H1 (cell line): ENCODE data around the gene ADA. TPM values are rescaled to one million over a fixed set of nuclear protein-coding genes. Genes with fewer than 3 reads are reported as not detected.

Experiments
- POU5F1 ChIP-seq: IDR thresholded peaks from 2 replicates; pipeline ENCODE4 v1.6.1; 2011; ENCODE audit warnings: low read depth, mild to moderate bottlenecking, low read length, moderate library complexity
- RFX5 ChIP-seq: IDR thresholded peaks from 2 replicates; pipeline ENCODE4 v1.6.1; 2011; ENCODE audit warnings: low read depth, low read length, improper control_type of control experiment, borderline replicate concordance
- TAF7 ChIP-seq: optimal IDR thresholded peaks from 2 replicates; pipeline ENCODE3; 2011; ENCODE audit warnings: low read depth, mild to moderate bottlenecking, inconsistent platforms, low read length, moderate library complexity, borderline replicate concordance
- TEAD4 ChIP-seq: IDR thresholded peaks from 2 replicates; pipeline ENCODE4 v1.6.1; 2012; ENCODE audit warnings: low read depth, low read length, inconsistent platforms, mixed read lengths
- polyA plus RNA-seq, 7 experiments: library from polyadenylated mRNA; depleted of rRNA in 3 of 7; stranded (reverse) in 5 of 7; unstranded in 2 of 7; fragments of >200 nt in 5 of 7; fragments of 200-250 nt in 2 of 7; gene quantifications; 1 replicate in 5 of 7; 2 replicates in 1 of 7; 4 replicates in 1 of 7; pipeline versions ENCODE4 v1.2.1 to v1.2.3, GENCODE V29; 2011 to 2013; ENCODE audit warnings: missing spikeins in 2 of 7, mixed read lengths in 2 of 7
- total RNA-seq: library from RNA; stranded (reverse); fragmentation: NEBNext Ultra II Directional; extraction: Animal tissue kit (Norgen Biotek cat#: 25700); gene quantifications from 2 replicates; pipeline ENCODE4 v1.2.1, GENCODE V29; 2021
- TF ChIP-seq, protein P1 (sequence below), 3 experiments: IDR thresholded peaks; 1 replicate in 2 of 3; 2 replicates in 1 of 3; pipeline versions ENCODE4 v1.5.1 to v1.6.1; 2011; ENCODE audit warnings: low read length in 3 of 3, mild to moderate bottlenecking in 3 of 3, inconsistent platforms in 2 of 3, low read depth in 1 of 3, moderate library complexity in 1 of 3; ENCODE audit not compliant: insufficient read depth in 1 of 3; ENCODE audit errors: control extremely low read depth in 1 of 3

ADA gene
- total and polyA plus RNA-seq, 2 of the 8 experiments (the other 6 are each of a cell fraction or from before 2014, with no cell fraction given), result 19.9 to 32.8 TPM

DNA sequence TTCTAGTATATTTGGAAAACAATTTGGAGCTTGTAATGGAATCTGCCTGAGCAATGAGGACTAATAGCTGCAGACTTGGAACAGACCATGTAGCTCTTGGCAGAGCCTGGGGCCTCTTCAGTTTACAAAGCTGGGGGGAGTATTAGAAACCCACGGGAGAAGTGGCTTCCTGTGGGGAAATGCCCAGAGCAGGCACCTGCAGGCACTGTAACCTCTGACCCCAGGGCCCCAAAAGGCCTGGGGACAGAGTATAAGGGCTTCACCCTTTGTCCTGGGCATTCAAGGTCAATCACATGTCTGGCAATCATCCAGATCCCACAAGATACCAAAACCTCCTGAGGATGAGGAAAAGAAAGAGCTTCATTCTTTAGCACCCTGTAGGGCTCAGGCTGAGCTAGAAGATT lies 49.7 kb downstream of the ADA start (continued):
- TF ChIP-seq, protein P1, sequence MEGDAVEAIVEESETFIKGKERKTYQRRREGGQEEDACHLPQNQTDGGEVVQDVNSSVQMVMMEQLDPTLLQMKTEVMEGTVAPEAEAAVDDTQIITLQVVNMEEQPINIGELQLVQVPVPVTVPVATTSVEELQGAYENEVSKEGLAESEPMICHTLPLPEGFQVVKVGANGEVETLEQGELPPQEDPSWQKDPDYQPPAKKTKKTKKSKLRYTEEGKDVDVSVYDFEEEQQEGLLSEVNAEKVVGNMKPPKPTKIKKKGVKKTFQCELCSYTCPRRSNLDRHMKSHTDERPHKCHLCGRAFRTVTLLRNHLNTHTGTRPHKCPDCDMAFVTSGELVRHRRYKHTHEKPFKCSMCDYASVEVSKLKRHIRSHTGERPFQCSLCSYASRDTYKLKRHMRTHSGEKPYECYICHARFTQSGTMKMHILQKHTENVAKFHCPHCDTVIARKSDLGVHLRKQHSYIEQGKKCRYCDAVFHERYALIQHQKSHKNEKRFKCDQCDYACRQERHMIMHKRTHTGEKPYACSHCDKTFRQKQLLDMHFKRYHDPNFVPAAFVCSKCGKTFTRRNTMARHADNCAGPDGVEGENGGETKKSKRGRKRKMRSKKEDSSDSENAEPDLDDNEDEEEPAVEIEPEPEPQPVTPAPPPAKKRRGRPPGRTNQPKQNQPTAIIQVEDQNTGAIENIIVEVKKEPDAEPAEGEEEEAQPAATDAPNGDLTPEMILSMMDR (IDR thresholded peaks at IDR 0.05; ENCODE audit: control extremely low read depth in 1 of 3, insufficient read depth in 1 of 3, low read depth in 1 of 3, low read length in 3 of 3), result no peak
- TF ChIP-seq RFX5, result no peak
- no peak for TF ChIP-seq POU5F1
- no peak for TF ChIP-seq TEAD4
- TF ChIP-seq TAF7, result no peak
